Erythroblast (primary cell): ENCODE results near the gene CARM1.

Experiments
- GATA1 ChIP-seq: IDR thresholded peaks from 2 replicates; pipeline ENCODE4 v1.6.1; 2011; ENCODE audit warnings: low read depth, mild to moderate bottlenecking, control low read depth, low read length, moderate library complexity
- POLR2A ChIP-seq: IDR thresholded peaks from 2 replicates; pipeline ENCODE4 v1.6.1; 2011; ENCODE audit warnings: mild to moderate bottlenecking, low read length

DNA sequence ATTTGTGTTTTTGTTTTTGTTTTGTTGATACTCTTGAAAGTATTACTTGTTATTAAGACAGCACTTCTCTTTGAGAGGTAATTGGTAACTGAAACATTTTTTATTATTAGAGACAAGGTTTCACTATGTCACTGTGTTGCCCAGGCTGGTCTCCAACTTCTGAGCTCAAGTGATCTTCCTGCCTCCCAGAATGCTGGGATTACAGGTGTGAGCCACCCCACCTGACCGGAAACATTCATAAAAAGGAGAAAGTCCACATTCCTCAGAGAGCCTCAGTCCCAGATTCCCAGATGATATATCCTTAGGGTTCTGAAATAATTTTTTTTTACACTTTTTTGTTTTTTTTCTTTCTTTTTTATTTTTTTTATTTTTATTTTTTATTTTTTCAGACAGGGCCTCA, 2.7 kb downstream of the CARM1 start:
- TF ChIP-seq POLR2A (no peak), GATA1 (no peak)
